ENCODE data around the gene NDP.

- TF ChIP-seq, protein P1, sequence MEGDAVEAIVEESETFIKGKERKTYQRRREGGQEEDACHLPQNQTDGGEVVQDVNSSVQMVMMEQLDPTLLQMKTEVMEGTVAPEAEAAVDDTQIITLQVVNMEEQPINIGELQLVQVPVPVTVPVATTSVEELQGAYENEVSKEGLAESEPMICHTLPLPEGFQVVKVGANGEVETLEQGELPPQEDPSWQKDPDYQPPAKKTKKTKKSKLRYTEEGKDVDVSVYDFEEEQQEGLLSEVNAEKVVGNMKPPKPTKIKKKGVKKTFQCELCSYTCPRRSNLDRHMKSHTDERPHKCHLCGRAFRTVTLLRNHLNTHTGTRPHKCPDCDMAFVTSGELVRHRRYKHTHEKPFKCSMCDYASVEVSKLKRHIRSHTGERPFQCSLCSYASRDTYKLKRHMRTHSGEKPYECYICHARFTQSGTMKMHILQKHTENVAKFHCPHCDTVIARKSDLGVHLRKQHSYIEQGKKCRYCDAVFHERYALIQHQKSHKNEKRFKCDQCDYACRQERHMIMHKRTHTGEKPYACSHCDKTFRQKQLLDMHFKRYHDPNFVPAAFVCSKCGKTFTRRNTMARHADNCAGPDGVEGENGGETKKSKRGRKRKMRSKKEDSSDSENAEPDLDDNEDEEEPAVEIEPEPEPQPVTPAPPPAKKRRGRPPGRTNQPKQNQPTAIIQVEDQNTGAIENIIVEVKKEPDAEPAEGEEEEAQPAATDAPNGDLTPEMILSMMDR (IDR thresholded peaks at IDR 0.05; ENCODE audit: low read length) = no peak
- no peak for TF ChIP-seq EZH2 (IDR thresholded peaks at IDR 0.05; ENCODE audit: borderline replicate concordance, low read length)
Measured at GRCh38 chrX:43963726-43964125, 9.5 kb downstream of the NDP start.
